NCI-H1417 (cell line): Measurements from ENCODE around the gene NFATC3.

Source experiments
- DNase-seq, 3 experiments: peaks; one replicate each; lab custom pipeline; 2025; lab: John Stamatoyannopoulos, UW

Gene NFATC3

DNA sequence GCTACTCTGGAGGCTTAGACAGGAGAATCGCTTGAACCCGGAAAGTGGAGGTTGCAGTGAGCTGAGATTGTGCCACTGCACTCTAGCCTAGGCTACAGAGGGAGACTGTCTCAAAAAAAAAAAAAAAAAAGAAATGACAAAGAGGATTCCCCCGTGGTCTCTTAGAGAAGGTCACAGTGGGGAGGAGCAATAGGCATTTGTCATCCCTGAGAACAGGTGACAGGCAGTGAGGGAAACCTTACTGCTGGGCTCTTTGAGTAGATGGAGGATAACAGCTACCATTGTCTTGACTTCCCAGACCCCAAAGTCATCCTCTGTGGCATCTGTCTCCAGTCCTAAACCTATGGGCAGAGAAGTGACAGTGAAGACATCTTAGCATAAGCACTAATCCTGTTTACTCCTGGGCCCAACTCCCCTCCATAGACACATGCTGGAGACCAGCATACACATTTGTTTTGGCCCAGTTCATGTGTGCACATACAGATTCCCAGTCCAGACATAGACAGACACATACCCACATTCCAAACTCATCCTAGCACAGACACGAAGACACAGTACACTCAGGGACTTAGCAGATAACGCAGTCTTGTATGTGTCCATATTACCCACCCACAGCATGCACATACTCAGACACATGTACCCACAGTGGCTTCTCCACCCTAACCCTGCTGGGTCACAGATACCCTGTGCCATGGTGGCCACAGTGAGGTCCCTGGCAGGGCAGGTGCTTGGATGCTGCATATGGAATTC lies 148.1 kb downstream of the NFATC3 start:
- no peak for DNase-seq

DNA sequence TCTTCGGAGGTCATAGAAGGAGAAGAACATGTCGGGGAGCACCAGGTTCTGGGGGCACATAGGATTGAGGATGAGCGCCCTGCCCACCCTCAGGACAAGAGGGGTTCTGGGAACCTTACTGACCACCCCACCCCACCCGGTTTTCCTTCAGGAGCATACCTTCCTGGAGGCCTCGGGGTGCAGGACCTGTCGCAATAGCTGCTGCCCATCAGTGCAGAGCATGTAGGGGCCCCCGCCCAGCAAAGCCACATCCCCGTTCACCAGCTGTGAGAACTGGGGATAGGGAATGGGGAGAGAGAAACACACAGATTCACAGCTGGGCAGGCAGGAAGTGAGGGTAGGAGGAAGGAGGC lies 148.6 kb downstream of the NFATC3 start:
- DNase-seq: no peak

DNA sequence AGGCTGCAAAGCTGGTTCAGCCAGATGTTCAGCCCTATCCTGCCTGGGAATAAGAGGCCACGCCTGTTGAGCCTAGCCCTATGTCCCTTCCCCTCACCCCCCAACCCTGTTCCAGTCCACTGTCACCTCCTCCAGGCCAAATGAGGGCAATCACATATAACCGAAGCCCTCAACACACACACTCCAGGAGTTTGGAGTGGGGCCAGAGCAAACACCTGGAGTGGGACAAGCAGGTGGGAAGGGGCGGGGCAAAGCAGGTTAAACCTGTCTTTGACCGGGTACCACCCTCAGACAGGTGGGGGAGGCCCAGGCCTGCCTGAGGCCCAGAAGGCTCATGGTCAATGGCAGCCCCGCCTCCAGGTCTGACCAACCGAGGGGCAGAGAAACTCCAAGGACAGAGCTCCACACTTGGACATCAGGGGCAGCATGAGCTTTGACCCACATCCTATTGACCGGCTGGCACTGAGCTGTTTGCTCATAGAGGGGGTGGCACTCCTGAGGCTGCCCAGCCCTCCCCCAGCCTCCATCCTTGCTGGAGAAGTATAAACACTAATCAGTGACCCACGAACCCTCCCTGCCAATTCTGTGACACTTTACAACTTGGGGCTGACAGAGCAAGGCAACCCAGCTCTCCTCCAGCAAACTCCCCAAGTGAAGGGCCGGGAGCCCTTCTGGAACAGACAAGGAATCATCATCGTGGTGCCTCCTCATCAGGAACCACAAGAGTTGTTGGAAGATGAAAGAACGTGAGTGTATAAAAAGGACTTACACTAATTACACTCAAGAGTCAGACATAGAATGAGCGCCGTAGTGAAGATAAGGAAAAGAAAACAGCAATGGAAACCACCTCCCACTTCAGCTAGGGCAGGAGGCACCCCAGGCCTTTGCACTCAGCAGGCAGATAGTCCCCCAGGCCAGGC lies 149.3 kb downstream of the NFATC3 start:
- peak; percentile 76 to 89 (median 79) for DNase-seq

DNA sequence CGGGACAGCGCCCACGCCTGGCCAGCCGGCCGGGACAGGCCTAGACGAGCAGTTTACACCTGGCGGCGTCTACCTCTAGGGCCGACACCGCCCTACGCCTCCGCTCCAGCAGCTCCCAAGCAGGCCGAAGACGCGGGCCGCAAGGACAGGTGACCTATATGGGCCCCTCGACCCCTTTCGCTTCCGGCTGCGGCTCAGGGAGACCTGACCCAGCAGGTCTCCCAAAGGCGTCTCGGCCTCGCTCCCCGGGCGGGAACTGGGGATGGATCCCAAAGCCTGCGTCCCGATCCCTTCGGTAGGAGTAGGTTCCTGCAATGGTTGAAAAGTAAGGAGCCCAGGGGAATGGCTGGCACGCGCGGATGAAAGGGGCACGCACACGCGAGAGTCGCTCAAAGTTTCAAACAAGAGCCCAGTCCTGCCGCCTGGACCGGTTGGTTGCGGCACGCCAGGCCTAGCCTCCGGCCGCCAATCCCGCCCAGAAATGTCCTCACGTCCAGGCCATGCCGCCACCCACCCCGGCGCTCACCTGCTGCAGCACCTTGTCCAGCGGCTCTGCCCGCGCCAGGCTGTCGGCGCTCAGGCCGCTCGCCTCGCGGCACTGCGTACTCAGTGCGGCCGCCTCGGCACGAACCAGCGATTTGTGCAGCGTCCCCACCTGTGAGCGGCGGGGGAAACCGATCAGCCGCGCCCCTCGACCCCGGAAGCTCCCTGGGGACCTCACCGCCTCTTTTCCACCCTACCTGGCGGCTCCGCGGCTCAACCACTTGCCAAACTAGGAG lies 150.1 kb downstream of the NFATC3 start:
- peak in 2 of 3 experiments; percentile 49 to 60 for DNase-seq

DNA sequence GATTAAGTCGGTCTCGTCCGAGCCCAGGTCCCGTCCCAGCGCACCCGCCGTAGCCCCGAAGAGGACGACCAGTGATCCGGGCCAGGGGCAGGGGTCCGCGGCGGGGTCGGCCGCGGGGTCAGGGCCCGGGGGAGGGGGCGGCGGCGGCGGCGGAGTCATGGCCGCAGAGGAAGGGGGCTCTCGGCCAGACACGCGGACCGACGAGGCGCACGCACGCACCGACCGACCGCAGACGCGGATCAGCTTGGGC lies 150.6 kb downstream of the NFATC3 start, which contains the start of gene ESRP2:
TSS of gene ESRP2 (minus strand) at position 241 of the 250 bp plus-strand sequence. CDS start at position 159, 82 bp downstream.
- no peak for DNase-seq

DNA sequence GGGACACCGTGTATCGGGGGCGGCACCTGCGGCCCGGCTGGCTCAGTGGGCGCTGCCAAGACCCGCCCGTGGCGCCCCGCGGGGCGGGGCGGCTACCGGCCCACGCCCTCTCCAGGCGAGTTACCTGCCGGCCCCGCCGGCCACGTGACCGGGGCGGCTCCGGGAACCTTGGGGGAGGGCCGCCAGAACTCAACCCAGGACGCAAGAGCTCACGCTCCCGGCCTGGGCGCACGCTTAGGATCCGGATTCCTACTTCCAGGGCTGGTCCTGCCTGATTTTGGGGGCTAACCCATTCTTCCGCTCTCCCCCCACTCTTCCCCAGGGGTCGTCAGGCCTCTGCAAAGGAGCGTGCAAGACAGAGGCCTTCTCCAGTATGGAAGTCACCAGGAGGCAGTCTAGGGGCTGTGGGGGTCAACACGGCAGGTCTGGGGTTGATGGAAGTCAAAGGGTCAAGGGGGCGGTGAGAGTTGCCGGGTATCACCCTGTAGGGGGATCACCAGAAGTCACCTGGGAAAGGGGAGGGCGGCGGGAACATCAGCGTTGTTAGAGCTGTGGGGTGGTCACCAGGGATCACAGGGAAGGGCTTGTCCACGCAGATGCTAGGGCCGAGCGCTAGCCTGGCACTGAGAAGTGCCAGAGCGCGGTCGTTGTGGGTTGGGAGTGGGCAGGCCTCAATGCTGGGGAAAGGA lies 151.1 kb downstream of the NFATC3 start:
- peak; percentile 54 to 66 (median 60) for DNase-seq

DNA sequence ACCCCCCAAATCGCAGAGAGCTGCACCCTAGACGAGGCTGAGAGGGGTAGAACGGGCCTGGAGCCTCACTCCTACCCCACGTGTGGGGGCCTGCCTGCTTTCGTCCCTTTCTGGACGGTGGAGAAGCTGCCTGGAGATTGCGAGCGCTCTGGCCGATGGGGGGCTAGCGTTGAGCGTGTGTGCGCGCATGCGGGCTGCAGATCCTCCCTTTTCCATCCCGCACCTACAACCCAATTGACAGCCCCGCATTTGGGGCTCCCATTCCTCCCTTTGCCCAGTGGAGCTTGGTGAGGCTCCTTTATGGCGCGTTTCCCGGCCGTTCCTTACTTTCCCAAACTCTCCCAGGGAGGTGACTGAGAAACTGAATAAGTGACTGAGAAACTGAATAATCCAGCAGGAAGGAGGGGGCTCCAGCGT lies 151.7 kb downstream of the NFATC3 start:
- DNase-seq: peak in 2 of 3 experiments; percentile 53 to 55

DNA sequence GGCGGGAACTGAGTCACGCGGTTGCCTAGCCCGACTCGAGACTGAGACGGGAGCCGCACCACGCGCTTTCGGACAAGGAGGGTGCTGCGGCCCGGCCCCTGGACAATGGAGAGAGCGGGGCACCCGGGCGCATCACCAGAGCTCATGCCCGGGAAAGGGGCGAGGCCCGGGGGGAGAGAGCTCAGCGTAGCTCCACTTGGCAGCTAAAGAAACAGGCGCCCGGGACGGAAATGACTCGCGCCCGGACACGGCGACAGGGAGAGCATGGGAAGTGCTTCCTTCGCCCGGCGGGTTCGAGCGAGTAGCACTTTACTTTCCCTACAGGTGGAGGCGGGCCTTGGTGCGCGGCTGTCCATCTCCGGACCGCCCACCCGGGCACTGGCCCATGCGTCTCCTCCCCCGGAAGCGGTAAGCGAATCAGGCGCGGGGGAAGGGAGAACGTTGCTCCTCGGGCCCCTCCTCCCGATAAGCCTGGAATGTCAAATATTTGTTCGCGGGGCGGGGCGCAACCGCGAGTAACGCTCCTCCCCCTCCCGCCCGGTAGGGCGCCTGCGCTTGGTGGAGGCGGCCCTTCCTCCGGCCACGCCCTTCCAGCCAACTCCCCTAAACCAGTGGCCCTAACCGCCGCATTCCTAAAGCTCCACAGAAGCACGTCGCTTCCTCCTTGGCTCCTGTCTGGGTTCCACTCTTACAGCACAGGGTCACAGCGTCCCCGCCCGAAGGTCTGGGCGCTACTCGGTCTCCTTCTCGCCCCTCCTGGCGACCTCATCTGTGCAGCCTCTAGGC lies 152.3 kb downstream of the NFATC3 start:
- peak; percentile 93 to 98 (median 94) for DNase-seq

DNA sequence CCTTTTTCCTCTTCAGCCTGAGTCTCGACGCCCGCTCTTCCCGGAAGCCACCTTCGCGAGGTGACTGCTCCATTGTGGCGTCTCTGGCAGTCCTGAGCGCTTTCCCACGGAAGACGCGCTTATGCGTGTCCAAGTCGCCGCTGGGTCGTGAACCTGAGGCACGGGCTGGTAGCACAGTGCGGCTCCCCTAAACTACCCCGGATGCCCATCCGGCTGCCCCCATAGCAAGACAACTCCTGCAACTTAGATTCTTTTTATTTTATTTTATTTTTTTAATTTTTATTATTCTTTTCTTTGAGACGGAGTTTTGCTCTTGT lies 152.8 kb downstream of the NFATC3 start:
- DNase-seq: no peak

DNA sequence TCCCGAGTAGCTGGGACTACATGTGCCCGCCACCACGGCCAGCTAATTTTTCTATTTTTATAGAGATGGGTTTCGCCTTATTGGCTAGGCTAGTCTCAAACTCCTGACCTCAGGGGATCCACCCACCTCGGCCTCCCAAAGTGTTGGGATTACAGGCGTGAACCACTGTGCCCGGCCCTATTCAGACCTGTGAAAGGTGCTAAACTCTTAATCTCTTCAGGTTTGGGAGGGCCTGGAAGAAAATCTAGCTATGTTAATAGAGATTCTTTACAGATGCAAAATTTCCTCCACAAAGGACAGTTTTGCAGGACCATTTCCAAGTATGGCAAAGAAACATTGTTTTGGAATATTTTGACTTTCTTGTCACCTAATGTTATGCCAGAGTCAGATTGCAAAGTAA lies 156.9 kb downstream of the NFATC3 start:
- no peak for DNase-seq

DNA sequence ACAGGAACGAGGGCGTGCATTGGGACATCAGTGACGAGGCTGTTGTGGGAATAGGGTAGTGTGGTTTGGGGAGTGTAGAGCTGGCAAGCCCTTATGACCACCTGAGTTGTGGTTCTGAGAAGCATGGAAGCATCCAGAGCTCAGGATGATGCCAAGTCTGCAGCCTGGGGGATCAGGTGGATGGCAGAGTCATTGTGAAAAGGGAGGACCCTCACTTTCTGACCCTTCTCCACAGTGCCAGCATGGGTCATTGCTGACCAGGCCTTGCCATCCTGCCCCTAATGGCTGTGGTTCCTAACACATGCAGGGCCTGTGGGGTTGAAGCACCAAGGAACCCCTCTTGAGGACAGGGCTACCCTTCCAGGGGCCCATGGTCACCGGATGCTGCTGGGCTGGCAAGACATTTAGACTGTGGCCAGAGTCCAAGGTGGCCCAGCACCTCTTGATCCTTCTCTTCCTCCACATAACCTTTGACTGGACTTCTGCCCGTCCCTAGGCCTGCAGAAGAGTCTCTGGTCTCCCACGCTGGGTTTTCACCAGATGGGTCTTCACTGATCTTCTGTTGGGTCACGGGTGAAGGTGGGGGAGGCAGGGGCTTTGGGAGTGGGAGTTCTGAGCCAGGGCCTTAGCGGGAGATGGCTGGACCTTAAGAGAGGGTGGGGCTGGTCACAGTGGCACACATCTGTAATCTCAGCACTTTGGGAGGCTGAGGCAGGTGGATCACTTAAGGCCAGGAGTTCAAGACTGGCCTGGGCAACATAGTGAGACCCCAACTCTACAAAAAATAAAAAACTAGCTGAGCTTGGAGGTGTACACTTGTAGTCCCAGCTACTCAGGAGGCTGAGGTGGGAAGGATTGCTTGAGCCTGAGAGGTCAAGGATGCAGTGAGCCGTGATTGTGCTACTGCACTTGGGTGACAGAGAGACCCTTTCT lies 158.0 kb downstream of the NFATC3 start:
- no peak for DNase-seq

DNA sequence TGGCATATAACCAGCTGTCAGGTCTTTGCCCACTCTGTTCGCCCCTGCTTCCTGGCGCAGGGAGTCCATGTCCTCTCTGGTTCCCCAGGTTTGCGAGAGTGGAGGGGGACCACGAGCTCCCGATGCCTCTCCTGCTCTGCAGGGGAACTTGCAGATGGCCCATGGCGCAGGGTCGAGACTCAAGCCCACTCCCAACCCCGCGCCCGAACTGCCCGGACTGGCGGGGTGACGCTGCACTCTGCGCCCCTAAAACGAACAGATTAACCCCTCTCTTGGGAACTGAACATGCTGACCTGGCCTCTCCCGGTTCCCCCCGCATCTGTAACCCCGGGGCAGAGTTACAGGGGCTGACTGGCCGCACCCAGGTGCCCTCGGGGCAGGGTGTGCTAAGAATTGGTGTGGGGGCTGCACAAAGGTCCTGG lies 159.3 kb downstream of the NFATC3 start:
- peak in 1 of 3 experiments; percentile 47 for DNase-seq

DNA sequence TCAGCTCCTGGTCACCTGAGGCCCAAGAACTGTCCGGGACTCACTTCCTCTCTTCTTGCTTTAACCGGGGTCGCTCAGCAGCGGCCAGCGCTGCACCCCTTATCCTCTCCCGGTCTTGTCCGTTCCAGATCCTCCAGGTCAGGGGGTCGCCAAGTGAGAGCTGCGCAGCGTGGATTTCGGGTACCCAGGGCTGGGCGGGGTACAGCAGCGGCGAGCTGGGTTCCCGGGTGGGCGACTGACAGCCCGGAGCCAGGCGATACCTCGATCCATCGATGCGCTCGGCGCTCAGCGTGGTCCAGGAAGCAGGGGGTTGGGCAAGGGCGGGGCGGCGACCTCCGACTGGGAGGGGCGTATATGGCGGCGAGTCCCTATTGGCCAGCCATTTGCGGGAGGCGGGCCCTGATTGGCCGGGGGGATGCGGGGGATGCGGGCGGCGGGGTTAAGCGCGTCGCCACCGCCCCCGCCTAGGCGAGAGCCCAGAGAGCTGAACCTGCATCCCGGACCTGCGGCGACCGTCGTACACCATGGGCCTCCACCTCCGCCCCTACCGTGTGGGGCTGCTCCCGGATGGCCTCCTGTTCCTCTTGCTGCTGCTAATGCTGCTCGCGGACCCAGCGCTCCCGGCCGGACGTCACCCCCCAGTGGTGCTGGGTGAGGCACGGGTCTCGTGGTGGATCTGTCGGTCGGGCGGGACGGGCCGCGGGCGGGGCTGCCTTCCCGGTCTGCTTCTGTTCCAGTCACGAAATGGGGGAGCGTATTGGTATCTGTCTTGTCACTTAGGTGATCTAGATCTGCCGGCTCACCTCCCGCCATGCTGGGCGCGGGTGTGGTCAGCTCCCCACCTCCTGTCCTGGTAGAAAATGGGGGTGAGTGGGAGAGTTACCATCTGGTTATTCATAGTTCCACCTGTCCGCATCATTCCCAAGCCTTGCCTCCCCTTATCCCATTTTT lies 160.0 kb downstream of the NFATC3 start, which contains the start of gene PLA2G15:
TSS of gene PLA2G15 (plus strand) at position 471 of the 951 bp plus-strand sequence. CDS start at position 525, 54 bp downstream.
- peak; percentile 80 to 92 (median 90) for DNase-seq

DNA sequence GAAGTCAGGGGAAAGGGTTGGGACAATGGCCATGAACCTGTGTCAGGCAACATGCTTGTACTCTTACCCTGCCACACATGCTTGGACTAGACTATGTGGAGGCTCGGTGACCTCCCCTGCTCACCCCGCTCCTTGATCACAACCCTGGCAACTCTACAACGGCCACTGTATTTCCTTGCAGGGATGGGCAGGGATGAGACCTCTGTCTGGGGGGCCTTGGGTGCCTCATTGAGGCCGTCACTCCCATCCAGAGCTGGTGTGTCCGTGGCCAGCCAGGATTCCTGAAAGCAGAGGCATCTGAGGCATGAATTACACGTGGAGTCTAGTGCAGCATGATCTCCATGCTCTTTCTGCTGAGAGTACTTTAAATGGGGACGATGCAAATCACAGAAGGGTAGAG lies 161.0 kb downstream of the NFATC3 start:
- DNase-seq: no peak

DNA sequence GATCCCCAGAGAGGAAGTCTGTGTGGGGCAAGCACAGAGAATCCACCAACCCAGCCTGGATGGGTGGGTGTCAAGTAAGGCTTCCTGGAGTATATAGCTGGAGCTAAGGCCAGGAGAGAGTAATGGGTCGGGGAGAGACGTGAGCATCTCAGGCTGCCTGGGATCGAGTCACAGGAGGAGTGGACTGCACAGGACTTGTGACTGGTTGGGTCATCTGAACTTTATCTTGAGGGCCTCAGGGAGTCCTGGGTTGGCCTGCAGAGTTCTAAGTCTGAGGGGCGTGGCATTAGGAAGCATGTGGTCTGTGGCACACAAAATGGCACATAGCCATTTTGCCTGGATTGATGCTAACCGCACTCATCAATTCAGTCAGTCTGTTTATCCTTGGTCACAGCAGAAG lies 161.5 kb downstream of the NFATC3 start:
- DNase-seq: no peak

DNA sequence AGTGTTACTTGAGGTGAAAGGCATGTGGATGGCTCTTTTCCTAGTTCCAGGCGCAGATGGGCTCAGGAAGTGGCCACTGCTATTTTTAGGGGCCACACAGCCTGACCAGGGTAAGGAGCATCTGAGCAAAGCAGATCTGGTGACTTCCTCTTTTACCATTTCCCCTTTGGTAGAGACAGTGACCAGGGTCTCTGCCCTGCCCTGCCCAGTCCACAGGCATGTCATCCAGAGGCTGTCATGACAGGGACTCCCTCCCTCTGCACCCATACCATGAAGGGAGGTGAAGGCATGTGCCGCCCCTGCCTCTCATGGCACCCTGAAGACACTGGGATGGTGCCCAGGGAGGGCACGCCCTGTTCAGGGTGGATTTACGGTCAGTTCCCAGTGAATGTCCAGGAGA lies 162.2 kb downstream of the NFATC3 start:
- DNase-seq: no peak

DNA sequence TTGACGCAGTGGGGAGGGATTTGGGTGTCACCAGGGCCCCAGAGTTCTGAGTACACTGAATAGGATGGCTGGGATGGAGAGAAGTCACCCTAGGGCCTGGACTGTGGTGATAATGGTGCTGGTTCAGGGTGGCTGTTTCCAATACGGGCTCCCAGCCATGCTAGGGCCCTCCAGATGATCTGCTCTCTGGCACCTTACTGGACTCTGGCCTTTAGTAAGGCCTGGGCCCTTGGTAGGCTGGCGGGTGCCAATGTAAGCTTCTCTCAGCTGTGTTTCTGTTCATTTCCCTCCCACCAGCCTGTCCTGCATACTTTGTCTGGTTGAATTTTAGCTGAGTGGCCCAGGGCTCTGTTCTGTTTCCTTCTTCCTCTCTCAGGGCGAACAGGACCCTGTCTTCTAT lies 162.8 kb downstream of the NFATC3 start:
- no peak for DNase-seq

DNA sequence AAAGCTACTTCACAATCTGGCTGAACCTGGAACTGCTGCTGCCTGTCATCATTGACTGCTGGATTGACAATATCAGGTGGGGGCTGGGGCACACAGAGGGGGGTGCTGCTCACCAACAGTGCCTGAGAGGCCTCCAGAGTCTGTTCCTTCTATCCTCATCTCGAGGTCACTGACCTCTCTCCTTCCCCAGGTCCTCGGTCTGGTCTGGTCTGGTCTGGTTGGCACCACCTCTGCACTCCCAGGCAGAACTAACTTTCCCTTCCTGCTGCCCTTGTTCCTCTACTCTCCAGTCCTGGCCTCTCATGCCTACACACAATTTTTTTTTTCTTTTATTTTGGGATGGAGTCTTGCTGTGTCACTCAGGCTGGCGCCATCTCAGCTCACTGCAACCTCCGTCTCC lies 164.2 kb downstream of the NFATC3 start:
- no peak for DNase-seq

DNA sequence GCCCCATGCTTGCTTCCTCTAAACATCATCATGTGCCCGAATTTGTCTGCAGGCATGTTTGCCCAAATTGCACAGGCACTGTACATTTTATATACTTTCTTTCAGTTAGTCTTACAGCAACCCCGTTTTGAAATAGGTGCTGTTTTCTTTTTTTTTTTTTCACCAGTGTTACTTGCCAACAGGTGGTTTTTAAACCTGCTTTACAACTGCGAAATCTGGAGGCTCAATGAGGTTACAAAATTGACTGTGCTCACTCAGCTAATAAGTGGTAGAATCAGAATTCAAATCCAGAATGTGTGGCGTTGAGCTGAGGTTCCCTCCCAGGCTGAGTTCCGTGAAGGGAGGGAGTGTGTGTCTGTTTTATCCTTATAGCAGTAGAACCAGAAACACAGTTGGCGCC lies 165.8 kb downstream of the NFATC3 start:
- no peak for DNase-seq
